ENCODE measurements around the gene NAT14. TPM values are rescaled to one million over a fixed set of nuclear protein-coding genes. Genes with fewer than 3 reads are reported as not detected.
A peak's percentile ranks its signal among the peaks of the same experiment; 100 is the strongest.

Gene NAT14
- total RNA-seq, 2 experiments from 2014 or later = 10.5 to 14.7 TPM

DNA sequence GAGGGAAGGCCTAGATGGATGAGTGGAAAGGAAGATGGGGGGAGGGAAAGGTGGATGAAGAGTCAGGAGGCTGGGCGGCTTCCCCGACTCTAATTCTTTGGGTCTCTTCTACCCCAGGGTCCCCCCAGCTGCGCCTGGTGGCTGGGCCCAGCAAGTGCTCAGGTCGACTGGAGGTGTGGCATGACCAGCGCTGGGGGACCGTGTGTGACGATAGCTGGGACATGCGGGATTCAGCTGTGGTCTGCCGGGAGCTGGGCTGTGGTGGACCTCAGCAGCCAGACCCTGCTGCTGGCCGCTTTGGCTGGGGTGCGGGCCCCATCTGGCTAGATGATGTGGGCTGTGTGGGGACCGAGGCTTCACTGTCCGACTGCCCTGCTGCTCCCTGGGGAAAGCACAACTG lies 12.8 kb downstream of the NAT14 start:
- H3K4me1 Mint-ChIP-seq (ENCODE audit: low read depth) = no peaks in the 10 kb centered on the region
- no peak overlapping the region for H3K4me3 Mint-ChIP-seq
- no peaks in the 10 kb centered on the region for H3K9me3 Mint-ChIP-seq
- Histone ChIP-seq H3K4me1 (ENCODE audit: insufficient read depth, low read length) (peaks cover 5% of the 10 kb centered on the region), H3K4me3 (ENCODE audit: low read length) (no peak overlapping the region), H3K27me3 (ENCODE audit: control insufficient read depth in 1 of 2, insufficient read depth in 2 of 2, low read length in 2 of 2) (no peaks in the 10 kb centered on the region), H3K27ac (ENCODE audit: low read depth in 1 of 2, low read length in 2 of 2) (no peak overlapping the region), H3K36me3 (ENCODE audit: insufficient read depth, low read length) (no peaks in the 10 kb centered on the region), H3K9me3 (ENCODE audit: control insufficient read depth in 1 of 2, insufficient read depth in 1 of 2, low read length in 2 of 2) (no peaks in the 10 kb centered on the region)
- intact Hi-C loops (cut with DNase I, micrococcal nuclease) = no loop called here
- no peaks in the 10 kb centered on the region for H3K36me3 Mint-ChIP-seq (ENCODE audit: low read depth)
- ATAC-seq (ENCODE audit: poor library complexity) (no peak), DNase-seq (no peak)
- H3K27ac Mint-ChIP-seq = no peak overlapping the region
- ChIA-PET POLR2A (interaction anchor here (0.6 kb wide), 1 partner anchor 91 kb away, joined by 4 read pairs; no protein-coding TSS in a partner anchor), CTCF (interaction anchor here (0.8 kb wide), 1 partner anchor 29 kb away, joined by 5 read pairs; no protein-coding TSS in a partner anchor)
- H3K27me3 Mint-ChIP-seq = no peaks in the 10 kb centered on the region
- TF ChIP-seq, protein P1, sequence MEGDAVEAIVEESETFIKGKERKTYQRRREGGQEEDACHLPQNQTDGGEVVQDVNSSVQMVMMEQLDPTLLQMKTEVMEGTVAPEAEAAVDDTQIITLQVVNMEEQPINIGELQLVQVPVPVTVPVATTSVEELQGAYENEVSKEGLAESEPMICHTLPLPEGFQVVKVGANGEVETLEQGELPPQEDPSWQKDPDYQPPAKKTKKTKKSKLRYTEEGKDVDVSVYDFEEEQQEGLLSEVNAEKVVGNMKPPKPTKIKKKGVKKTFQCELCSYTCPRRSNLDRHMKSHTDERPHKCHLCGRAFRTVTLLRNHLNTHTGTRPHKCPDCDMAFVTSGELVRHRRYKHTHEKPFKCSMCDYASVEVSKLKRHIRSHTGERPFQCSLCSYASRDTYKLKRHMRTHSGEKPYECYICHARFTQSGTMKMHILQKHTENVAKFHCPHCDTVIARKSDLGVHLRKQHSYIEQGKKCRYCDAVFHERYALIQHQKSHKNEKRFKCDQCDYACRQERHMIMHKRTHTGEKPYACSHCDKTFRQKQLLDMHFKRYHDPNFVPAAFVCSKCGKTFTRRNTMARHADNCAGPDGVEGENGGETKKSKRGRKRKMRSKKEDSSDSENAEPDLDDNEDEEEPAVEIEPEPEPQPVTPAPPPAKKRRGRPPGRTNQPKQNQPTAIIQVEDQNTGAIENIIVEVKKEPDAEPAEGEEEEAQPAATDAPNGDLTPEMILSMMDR (IDR thresholded peaks at IDR 0.05) = no peak

DNA sequence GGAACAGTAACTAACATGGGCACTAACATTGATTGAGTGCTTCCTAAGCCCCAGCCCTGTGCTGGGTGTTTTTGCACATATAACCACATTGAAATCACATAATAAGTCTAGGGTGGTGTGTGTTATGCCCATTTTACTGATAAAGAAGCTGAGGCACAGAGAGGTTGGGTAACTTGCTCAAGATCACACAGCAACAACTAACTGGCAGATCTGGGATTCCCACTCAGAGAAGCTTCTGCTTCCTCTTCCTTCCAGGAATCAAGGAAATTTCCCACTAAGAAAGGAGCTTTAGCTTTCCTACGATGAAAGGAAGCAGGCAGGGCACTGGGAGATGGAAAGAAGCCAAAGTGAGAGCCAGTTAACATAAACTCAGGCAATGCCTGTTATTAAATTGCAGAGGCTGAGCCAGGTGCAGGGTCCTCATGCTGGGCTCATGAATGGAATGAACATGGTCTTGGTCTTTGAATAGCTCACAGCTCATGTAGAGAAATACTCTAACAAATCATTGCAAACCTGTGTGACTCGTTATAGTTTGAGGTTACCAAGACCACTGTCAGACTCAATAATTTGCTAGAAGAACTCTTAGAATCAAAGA lies 13.4 kb downstream of the NAT14 start:
- no peak for ATAC-seq (ENCODE audit: poor library complexity)
- H3K9me3 Mint-ChIP-seq = no peaks in the 10 kb centered on the region
- no peaks in the 10 kb centered on the region for H3K27me3 ChIP-seq (ENCODE audit: control insufficient read depth in 1 of 2, insufficient read depth in 2 of 2, low read length in 2 of 2)
- POLR2A ChIA-PET = interaction anchor here (0.6 kb wide), 1 partner anchor 90 kb away, joined by 4 read pairs; no protein-coding TSS in a partner anchor
- H3K27ac Mint-ChIP-seq = no peak overlapping the region
- H3K4me1 Mint-ChIP-seq (ENCODE audit: low read depth) = peaks cover 3% of the 10 kb centered on the region
- H3K4me3 Mint-ChIP-seq = no peak overlapping the region
- peaks cover 8% of the 10 kb centered on the region for H3K4me1 ChIP-seq (ENCODE audit: insufficient read depth, low read length)
- CTCF ChIA-PET = interaction anchor here (0.8 kb wide), 1 partner anchor 30 kb away, joined by 5 read pairs; no protein-coding TSS in a partner anchor
- no peaks in the 10 kb centered on the region for H3K9me3 ChIP-seq (ENCODE audit: control insufficient read depth in 1 of 2, insufficient read depth in 1 of 2, low read length in 2 of 2)
- intact Hi-C loops (cut with DNase I, micrococcal nuclease) = no loop called here
- no peak overlapping the region for H3K4me3 ChIP-seq (ENCODE audit: low read length)
- DNase-seq = no peak
- H3K27me3 Mint-ChIP-seq = no peaks in the 10 kb centered on the region
- TF ChIP-seq, protein P1 (IDR thresholded peaks at IDR 0.05) = no peak
- no peaks in the 10 kb centered on the region for H3K36me3 Mint-ChIP-seq (ENCODE audit: low read depth)
- H3K27ac ChIP-seq (ENCODE audit: low read depth in 1 of 2, low read length in 2 of 2) = no peak overlapping the region
- H3K36me3 ChIP-seq (ENCODE audit: insufficient read depth, low read length) = no peaks in the 10 kb centered on the region

DNA sequence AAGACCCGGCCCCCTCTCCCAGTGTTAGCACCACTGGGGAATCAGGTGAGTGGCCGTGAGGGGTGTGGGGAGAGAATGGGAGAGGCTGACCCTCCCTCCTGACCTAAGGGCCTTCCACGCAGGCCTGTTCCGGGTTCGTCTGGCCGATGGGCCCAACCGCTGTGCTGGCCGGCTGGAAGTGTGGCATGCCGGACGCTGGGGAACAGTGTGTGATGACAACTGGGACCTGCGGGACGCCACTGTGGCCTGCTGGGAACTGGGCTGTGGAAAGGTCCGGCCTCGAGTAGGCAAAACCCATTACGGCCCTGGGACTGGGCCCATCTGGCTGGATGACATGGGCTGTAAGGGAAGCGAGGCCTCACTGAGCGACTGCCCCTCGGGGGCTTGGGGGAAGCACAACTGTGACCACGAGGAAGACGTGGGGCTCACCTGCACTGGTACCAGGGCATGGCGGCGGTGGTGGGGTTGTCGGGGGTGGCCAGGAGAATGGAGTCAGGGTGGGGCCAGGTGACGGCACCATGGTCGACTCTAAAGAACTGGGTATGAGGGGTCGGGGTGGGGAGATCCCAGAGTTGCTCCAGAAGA lies 15.5 kb downstream of the NAT14 start:
- no peak overlapping the region for H3K4me3 Mint-ChIP-seq
- no peaks in the 10 kb centered on the region for H3K27me3 Mint-ChIP-seq
- no peak overlapping the region for H3K27ac Mint-ChIP-seq
- Histone ChIP-seq H3K4me1 (ENCODE audit: insufficient read depth, low read length) (peaks cover 13% of the 10 kb centered on the region), H3K4me3 (ENCODE audit: low read length) (no peak overlapping the region), H3K36me3 (ENCODE audit: insufficient read depth, low read length) (no peaks in the 10 kb centered on the region), H3K27me3 (ENCODE audit: control insufficient read depth in 1 of 2, insufficient read depth in 2 of 2, low read length in 2 of 2) (no peaks in the 10 kb centered on the region), H3K27ac (ENCODE audit: low read depth in 1 of 2, low read length in 2 of 2) (no peak overlapping the region), H3K9me3 (ENCODE audit: control insufficient read depth in 1 of 2, insufficient read depth in 1 of 2, low read length in 2 of 2) (no peaks in the 10 kb centered on the region)
- ChIA-PET POLR2A (no interaction called here), CTCF (no interaction called here)
- TF ChIP-seq, protein P1 (IDR thresholded peaks at IDR 0.05) = no peak
- intact Hi-C loops (cut with DNase I, micrococcal nuclease) = loop anchor here (5.0 to 10.0 kb wide), 4 partner anchors 196 to 846 kb away; no protein-coding TSS in a partner anchor
- no peak for ATAC-seq (ENCODE audit: poor library complexity)
- H3K4me1 Mint-ChIP-seq (ENCODE audit: low read depth) = peaks cover 12% of the 10 kb centered on the region
- no peaks in the 10 kb centered on the region for H3K36me3 Mint-ChIP-seq (ENCODE audit: low read depth)
- H3K9me3 Mint-ChIP-seq = no peaks in the 10 kb centered on the region
- DNase-seq = peak in 1 of 14 experiments; percentile 22
